A172 (cell line): ENCODE results near the gene FNDC8. TPM values are rescaled to one million over a fixed set of nuclear protein-coding genes. Genes with fewer than 3 reads are reported as not detected.
"Not testable (repeated sequence)": the region's sequence is repeated elsewhere in the genome, so short reads cannot be mapped to it uniquely, and the experiment has no call there.

Experiments
- DNase-seq: peaks from one replicate; pipeline ENCODE4 v3.0.0-alpha.2; 2015; ENCODE audit warnings: low spot score
- total RNA-seq: library from RNA; depleted of rRNA; stranded (reverse); fragments of >200 nt; shearing (Covaris generic); gene quantifications from 2 replicates; pipeline ENCODE4 v1.2.3, GENCODE V29; 2014; rRNA removed

FNDC8 gene
- total RNA-seq, 1 experiment from 2014 or later, result not detected

DNA sequence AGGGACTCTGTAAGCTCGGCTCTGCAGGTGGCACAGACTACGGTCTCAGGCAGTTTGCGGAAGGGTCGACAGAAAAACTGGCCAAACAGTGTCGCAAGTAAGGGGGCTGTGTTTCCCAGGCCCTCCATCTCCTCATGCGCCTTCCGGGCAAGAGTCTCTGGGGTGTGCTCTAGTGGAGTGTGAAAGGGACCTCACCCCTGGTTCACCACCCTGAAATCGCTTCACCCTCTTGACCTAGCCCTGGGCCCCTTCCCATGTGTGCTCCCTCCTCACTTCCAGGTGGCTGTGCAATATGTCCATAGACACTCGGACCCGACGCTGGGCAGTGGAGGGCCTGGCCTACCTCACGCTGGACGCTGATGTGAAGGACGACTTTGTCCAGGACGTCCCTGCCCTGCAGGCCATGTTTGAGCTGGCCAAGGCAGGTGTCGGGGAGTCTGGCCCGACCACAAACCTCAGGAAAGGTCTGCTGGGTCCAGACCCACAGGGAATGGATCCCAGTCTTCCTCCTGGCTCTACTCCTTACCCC, 48.5 kb downstream of the FNDC8 start:
- no peak for DNase-seq

GRCh38 chr17:35170968-35171771, 49.8 kb downstream of the FNDC8 start:
- DNase-seq, result peak; percentile 35

DNA sequence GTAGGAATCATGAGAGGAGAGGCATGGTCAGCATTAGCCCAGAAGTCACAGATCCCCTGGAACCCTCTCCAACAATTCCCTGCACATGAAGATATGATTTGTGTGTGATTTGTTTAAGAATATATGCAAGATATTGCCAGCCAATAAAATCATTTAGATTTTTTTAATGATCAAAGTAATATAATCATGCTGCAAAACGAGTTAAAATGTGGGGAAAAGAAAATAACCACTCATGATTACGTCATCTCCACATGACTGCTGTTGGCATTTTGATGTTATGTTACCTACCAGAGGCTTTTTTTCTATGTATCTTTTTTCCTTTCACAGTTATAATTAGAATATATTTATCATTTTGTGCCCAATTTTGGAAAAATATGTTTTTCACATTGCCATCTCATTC, 50.4 kb downstream of the FNDC8 start:
- peak; percentile 25 for DNase-seq

- not testable (repeated sequence) for DNase-seq
Measured at GRCh38 chr17:35172321-35172720, 50.9 kb downstream of the FNDC8 start.

DNA sequence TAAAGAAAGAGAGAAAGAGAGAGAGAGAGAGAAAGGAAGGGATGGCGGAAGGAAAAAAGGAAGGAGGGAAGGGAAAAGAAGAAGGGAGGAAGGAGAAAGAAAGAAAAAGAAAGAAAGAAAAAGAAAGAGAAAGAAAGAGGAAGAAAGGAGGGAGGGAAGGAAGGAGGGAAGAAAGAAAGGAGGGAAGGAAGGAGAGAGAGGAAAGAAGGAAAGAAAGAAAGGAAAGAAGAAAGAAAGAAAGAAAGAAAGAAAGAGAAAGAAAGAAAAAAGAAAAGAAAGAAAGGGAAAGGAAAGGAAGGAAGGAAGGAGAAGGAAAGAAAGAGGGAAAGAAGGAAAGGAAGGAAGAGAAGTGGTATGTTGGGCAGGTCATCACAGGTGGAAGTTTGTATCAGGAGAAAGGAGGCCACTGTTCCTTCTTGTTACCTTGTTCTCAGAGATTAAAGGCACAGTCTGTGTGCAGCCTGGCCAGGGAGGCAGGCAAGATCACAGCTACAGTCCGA, 53.5 kb downstream of the FNDC8 start:
- DNase-seq, result no peak

DNA sequence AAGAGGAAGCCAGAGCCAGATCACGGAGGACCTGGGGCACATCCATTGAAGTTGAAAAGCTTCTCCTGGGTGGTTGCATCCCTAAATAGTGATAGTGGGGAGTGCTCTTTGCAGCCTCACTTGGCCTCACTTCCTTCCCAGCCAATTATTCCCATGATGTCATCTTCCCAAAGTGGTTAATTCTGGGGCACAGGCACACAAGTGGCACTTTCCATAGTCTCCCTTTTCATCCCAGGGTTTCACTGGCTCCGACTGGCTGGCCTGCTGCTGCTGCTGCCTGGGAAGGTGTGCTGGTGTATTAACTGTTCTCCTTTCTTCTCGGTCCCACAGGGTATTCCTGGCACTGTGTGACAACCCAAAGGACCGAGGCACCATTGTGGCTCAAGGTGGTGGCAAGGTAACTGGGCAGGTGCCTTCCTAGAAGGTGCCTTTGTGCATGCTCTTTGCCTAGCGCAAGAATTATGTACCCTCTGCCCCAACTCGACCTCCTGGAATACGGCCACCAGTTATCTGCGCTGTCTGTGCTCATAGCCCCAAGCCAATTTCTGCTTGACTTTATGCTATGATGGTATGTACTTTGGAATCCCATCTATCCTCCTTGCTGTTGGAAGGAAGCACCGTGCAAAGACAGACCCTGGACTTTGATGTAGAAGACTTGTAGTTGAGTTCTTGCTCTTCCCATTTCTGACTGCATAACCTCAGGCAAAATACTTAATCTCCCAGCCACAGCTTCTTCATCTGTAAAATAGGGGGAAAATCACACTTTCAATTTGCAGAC, 54.4 kb downstream of the FNDC8 start:
- DNase-seq, result no peak

DNA sequence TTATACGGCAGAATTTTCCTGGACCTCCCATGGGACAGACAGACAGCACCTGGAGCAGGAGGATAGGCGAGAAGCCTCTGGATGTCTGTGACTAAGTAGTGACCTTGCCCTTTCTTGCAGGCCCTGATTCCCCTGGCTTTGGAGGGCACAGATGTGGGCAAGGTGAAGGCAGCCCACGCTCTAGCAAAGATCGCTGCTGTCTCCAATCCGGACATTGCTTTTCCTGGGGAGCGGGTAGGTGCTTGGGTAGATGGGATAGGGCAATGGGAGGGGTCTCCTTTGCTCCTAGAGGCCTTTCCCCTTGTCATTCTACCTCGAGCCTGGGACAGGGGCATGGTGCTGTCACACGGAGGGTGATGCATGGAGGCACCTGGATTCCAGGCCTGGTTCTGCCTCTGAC, 55.5 kb downstream of the FNDC8 start:
- no peak for DNase-seq

- DNase-seq, result not testable (repeated sequence)
Measured at GRCh38 chr17:35179379-35179778, 58.0 kb downstream of the FNDC8 start.

Other genes with a start within 250 kb of the FNDC8 start
- gene CCT6B, start 160.2 kb upstream of the FNDC8 start, total RNA-seq, result 4.5 and 5.0 TPM in 2 replicates
- 17.6 and 25.4 TPM in 2 replicates for gene ZNF830, start 160.1 kb upstream of the FNDC8 start, total RNA-seq
- 41.5 and 52.0 TPM in 2 replicates for gene LIG3, start 141.1 kb upstream of the FNDC8 start, total RNA-seq
- 12.5 and 12.8 TPM in 2 replicates for gene RFFL, start 57.9 kb upstream of the FNDC8 start, total RNA-seq
- 11.0 and 11.3 TPM in 2 replicates for gene RAD51D, start 1.8 kb upstream of the FNDC8 start, total RNA-seq
- 16.8 and 20.3 TPM in 2 replicates for gene NLE1, start 20.7 kb downstream of the FNDC8 start, total RNA-seq
- not detected in 2 replicates for gene UNC45B, start 26.2 kb downstream of the FNDC8 start, total RNA-seq
- not detected in 2 replicates for gene SLC35G3, start 72.8 kb downstream of the FNDC8 start, total RNA-seq
- 7.6 and 17.0 TPM in 2 replicates for gene SLFN5, start 121.5 kb downstream of the FNDC8 start, total RNA-seq